ENCODE results near the gene ITPA. TPM values are rescaled to one million over a fixed set of nuclear protein-coding genes. Genes with fewer than 3 reads are reported as not detected.

ITPA gene
- total RNA-seq, 1 experiment from 2014 or later: 117 TPM

GRCh38 chr20:3171391-3172125 lies 37.7 kb upstream of the ITPA start:
- Histone ChIP-seq H3K79me2 (ENCODE audit: low read length) (no peaks in the 10 kb centered on the region), H3K9ac (ENCODE audit: low read length) (no peak overlapping the region), H3K4me1 (ENCODE audit: insufficient read depth, low read length) (peaks cover 12% of the 10 kb centered on the region), H3K4me3 (ENCODE audit: low read length) (no peak overlapping the region), H4K20me1 (ENCODE audit: low read length) (no peaks in the 10 kb centered on the region), H3F3A (ENCODE audit: low read length, unreplicated experiment) (no peaks in the 10 kb centered on the region), H3K4me2 (ENCODE audit: low read length) (no peak overlapping the region), H3K36me3 (ENCODE audit: low read depth, low read length) (no peaks in the 10 kb centered on the region), H3K9me2 (replicated peaks; ENCODE audit: low read length) (no peaks in the 10 kb centered on the region), H3K27ac (ENCODE audit: low read length) (no peak overlapping the region), H3K27me3 (ENCODE audit: low read length) (no peaks in the 10 kb centered on the region), H2AFZ (ENCODE audit: low read length) (no peak overlapping the region), H3K9me3 (ENCODE audit: low read length) (no peaks in the 10 kb centered on the region)
- TF ChIP-seq EZH2 (IDR thresholded peaks at IDR 0.05; ENCODE audit: low read length, unreplicated experiment): no peak
- TF ChIP-seq EZH2phosphoT487 (IDR thresholded peaks at IDR 0.05; ENCODE audit: borderline replicate concordance, low read length): no peak
- no peak for TF ChIP-seq CTCF (conservative IDR thresholded peaks at IDR 0.05; ENCODE audit: low read depth, low read length)
- no TSS peak for BruUV-seq (replicated peaks)
- DNase-seq (no peak), ATAC-seq (no peak)
- POLR2A ChIA-PET (ENCODE audit: unreplicated experiment): no interaction called here
- CTCF ChIA-PET: interaction anchor here (0.6 kb wide), 1 partner anchor 145 kb away, joined by 23 read pairs; no protein-coding TSS in a partner anchor
- intact Hi-C loops (cut with micrococcal nuclease): no loop called here

- Histone ChIP-seq H2AFZ (ENCODE audit: low read length) (no peak overlapping the region), H3K79me2 (ENCODE audit: low read length) (no peaks in the 10 kb centered on the region), H3K27ac (ENCODE audit: low read length) (no peak overlapping the region), H4K20me1 (ENCODE audit: low read length) (no peaks in the 10 kb centered on the region), H3K36me3 (ENCODE audit: low read depth, low read length) (no peaks in the 10 kb centered on the region), H3K4me2 (ENCODE audit: low read length) (peak overlapping the region; percentile 89), H3K4me3 (ENCODE audit: low read length) (peak overlapping the region; percentile 92; the same call in 1 of the 2 replicates), H3K9me3 (ENCODE audit: low read length) (no peaks in the 10 kb centered on the region), H3K27me3 (ENCODE audit: low read length) (no peaks in the 10 kb centered on the region), H3K9me2 (replicated peaks; ENCODE audit: low read length) (no peaks in the 10 kb centered on the region), H3K9ac (ENCODE audit: low read length) (no peak overlapping the region), H3K4me1 (ENCODE audit: insufficient read depth, low read length) (peaks cover 12% of the 10 kb centered on the region), H3F3A (ENCODE audit: low read length, unreplicated experiment) (no peaks in the 10 kb centered on the region)
- DNase-seq (no peak), ATAC-seq (no peak)
- TSS peak; percentile 30 for BruUV-seq (replicated peaks)
- POLR2A ChIA-PET (ENCODE audit: unreplicated experiment): no interaction called here
- TF ChIP-seq EZH2phosphoT487 (IDR thresholded peaks at IDR 0.05; ENCODE audit: borderline replicate concordance, low read length): no peak
- no peak for TF ChIP-seq CTCF (conservative IDR thresholded peaks at IDR 0.05; ENCODE audit: low read depth, low read length)
- no peak for TF ChIP-seq EZH2 (IDR thresholded peaks at IDR 0.05; ENCODE audit: low read length, unreplicated experiment)
- CTCF ChIA-PET: interaction anchor here (0.6 kb wide), 1 partner anchor 145 kb away, joined by 23 read pairs; no protein-coding TSS in a partner anchor
- intact Hi-C loops (cut with micrococcal nuclease): no loop called here
Measured at GRCh38 chr20:3172126-3172932, 37.0 kb upstream of the ITPA start.

Measured in PC-3 (cell line).